GM12873 (cell line): ENCODE measurements around the gene LRRC15.

ENCODE experiments used
- TF ChIP-seq, protein P1 (sequence below): IDR thresholded peaks from 2 replicates; pipeline ENCODE4 v1.5.1; 2012; ENCODE audit warnings: low read depth, mild to moderate bottlenecking, moderate library complexity, low read length, control low read depth; ENCODE audit not compliant: insufficient read depth; ENCODE audit errors: missing control alignments

LRRC15 gene

DNA sequence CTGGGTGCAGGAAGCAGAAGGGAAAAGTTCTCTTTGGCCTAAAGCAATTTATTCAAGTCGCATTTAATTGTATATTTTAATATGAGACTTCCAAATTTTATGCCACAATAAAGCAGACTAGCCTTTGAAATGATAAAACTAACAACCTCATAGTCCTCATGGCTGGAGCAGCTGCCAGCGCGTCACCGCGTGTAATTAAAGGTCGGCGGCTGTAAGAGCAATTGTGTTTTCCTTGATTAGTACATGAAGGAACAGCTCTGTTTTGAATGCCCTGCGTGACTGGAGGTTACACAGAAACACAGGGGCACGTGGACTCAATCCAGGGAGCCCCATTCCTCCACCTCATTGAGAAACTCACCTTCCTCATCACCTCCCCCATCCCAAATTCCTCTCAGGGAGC, 10.1 kb upstream of the LRRC15 start:
- TF ChIP-seq, protein P1, sequence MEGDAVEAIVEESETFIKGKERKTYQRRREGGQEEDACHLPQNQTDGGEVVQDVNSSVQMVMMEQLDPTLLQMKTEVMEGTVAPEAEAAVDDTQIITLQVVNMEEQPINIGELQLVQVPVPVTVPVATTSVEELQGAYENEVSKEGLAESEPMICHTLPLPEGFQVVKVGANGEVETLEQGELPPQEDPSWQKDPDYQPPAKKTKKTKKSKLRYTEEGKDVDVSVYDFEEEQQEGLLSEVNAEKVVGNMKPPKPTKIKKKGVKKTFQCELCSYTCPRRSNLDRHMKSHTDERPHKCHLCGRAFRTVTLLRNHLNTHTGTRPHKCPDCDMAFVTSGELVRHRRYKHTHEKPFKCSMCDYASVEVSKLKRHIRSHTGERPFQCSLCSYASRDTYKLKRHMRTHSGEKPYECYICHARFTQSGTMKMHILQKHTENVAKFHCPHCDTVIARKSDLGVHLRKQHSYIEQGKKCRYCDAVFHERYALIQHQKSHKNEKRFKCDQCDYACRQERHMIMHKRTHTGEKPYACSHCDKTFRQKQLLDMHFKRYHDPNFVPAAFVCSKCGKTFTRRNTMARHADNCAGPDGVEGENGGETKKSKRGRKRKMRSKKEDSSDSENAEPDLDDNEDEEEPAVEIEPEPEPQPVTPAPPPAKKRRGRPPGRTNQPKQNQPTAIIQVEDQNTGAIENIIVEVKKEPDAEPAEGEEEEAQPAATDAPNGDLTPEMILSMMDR, result no peak

DNA sequence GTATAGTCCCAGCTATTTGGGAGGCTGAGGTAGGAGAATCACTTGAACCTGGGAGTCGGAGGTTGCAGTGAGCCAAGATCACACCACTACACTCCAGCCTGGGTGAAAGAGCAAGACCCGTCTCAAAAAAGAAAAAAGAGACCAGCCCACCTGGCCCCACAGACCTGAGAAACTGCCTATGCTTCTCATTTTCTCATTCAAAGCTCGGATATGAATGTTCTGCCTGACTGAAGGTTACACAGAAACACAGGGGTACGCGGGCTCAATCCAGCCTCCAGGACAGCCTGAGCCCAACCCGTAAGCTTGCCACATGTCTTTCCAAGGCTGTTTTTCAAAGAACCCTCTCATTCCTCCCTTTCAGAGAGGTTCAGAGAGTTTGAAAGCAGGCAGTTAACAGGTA, 9.7 kb upstream of the LRRC15 start:
- TF ChIP-seq, protein P1, result no peak

DNA sequence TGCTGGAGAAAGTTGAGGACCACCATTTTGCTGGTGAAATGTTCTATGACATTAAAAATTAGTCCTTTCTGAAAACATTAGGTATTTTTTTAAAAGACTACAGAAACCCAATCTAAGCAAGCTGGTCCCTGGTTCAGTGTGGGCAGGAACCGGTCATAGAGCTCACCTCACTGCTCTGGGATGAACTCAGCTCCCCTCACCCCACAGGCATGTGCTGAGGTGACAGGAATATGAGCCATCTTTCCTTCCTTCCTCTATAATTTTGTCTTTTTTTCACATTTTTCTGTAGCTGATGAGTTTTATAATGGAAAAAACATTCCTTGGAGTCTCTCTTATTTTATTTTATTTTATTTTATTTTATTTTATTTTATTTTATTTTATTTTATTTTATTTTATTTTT, 8.2 kb upstream of the LRRC15 start:
- TF ChIP-seq, protein P1, result no peak

DNA sequence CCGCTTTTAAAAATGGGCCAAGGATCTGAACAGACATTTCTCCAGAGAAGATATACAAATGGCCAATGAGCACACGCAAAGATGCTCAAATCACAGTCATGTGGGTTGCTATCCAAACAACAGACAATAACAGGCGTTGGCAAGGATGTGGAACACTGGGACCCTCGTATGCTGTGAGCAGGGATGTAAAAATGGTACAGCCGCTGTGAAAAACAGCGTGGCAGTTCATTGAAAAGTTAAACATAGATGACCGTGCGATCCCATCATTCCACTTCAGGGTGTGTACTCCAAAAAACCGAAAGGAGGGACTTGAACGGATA, 6.7 kb upstream of the LRRC15 start:
- TF ChIP-seq, protein P1, result no peak

DNA sequence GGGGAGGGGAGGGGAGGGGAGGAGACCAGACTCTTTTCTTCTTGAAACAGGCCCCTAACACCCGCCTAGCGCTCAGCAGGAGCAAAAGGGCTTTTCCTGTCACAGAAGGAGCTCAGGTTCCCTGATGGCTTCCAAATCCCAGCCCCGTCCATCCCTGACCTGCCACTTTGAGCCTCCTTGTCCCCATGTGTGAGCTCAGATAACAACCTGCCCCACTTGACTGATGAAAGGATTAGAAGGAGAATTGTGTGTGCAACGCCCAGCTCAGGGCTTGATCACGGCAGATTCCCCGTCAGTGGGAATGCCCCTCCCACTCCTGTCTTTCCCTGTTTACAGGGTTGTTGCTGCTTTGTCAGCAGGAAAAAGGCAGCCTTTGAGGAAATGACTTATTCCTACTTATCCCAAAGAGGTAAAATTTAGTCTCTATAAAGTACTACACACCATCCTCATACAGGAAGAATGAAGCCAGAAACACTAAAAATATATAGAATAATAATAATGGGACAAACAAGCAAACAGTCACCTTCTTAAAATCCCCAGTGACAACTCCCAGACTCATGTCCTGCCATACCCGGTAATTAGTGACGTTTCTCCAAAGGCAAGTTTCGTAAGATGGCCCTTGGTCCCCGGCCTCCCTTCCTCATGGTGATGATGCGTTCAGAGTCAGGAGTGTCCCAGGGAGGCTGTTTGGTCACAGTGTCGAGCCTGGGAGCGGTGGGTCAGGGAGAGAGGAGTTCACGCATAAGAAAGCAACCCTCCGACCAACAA, 6.1 kb upstream of the LRRC15 start:
- TF ChIP-seq, protein P1, result no peak

DNA sequence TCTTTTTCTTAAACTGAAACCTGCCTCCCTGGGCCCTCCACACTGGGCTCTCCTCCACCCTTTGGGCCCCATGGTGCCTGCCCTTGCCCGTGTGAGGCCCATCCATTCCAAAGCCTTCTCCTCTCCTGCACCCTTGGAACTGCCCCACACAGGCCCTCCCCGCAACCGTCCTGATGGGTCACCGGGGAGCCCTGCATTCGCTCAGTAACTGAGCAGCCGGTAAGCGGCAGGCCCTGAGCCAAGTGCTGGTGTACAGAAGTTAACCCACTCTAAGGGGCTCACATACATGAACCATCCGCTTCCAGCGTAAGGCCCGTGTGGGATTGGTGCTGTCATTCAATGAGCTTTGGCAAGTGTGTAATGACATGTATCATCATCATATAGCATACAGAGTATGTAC, 5.4 kb upstream of the LRRC15 start:
- TF ChIP-seq, protein P1, result no peak

DNA sequence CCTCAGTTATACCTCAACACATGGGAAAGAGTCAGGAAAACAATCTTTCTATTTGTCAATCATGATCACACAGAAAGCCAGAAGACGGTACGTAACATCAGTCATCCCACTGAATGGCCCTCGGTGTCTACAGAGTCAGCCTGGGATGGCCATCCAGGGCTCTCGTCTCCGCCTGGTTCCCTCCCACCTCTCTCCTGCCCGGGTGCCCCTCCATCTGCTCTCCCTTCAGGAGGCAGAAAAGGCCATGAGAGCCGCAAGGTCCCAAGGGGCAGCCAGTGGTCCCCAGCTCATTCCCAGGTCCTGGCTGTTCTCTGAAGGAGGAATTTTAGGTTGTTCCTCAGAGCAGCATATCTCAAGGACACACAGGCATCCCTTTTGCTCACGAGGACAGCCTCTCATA, 4.4 kb upstream of the LRRC15 start:
- TF ChIP-seq, protein P1, result no peak

DNA sequence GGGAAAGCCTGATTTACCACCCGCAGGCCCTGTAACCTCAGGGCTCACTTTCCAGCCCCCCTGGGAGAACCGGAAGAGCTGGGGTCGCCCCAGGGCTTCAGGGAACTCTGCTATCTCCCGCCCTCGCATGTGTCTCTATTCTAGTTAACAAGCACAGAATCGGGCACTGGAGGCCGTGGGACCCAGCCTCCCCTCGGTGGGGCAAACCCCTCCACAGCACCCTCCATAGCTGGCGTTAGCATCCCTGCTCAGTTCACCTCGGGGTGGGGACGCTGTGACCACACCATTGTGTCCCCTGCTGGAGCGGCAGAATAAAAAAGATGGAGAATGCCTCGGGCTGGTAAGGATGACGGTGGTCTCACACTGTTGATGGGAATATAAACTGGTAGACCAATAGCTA, 3.5 kb upstream of the LRRC15 start:
- TF ChIP-seq, protein P1, result no peak
